Measurements from ENCODE around the gene KIAA0930.
"Not testable (repeated sequence)": the region's sequence is repeated elsewhere in the genome, so short reads cannot be mapped to it uniquely, and the experiment has no call there.

Gene KIAA0930

DNA sequence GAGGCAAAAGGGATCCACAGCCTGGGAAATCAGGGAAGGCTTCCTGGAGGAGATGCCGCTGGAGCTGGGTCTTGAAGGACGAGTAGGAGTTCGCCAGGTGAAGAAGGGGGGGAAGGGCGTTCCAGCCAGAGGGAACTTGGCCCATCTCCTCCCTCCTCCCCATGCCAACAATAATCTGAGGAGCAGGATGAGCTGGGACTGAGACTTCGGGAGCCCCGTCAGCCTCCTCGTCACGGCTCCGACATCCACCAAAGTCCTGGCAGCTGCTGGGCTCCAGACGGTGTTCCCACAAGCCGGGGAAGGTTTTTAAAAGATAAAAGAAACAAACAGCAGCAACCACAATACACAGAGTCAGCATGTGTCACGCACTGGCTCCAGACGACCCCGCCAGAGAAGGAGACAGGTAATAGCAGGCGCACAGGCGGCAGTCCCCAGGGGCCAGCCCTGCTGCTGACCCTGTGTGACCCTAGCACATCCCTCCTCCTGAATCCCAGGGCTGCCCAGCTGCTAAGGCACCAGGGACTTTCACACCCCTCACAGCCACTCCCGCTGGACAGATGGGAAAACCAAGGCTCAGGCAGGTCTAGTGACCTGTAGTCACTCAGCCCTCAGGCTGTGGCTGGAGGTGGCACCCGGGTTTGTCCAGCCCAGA lies 39.7 kb downstream of the KIAA0930 start:
- DNase-seq, result no peak

DNA sequence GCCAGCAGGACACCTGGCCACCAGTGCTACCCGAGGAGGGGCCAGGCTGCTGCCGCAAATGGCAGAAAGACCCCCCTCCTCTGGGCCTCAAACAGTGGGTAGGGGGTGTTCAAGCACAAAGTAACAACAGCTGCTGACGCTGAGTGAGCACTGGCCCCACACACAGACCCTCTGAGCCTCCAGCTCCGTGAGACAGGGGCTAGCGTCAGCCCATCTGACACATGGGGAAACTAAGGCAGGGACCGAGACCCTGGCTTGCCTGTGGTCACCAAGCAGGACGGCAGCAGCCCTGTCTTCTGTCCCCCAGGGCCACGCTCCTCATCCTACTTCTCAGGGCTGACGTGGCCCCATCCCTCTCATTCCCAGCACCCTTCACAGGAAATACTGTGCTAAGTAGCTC lies 40.5 kb downstream of the KIAA0930 start:
- no peak for DNase-seq

DNA sequence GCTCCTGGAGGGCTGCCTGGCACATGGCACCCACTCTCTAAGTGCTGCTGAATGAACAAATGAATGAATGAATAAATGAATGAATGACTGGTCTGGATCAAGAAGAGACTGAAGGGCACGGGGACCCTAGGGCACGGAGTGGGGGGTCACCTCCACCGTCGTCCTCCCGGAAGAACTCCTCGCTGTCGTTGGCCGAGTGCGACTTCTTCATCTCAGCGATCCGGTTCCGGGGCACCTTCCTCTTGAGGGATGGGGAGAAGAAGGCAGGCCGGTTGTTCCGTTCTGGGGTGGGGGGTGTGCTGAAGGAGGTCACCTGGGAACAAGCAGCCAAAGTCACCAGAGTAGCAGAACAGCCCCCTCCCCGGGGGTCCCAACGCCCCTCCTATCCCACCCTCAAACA lies 41.0 kb downstream of the KIAA0930 start:
- DNase-seq, result no peak

DNA sequence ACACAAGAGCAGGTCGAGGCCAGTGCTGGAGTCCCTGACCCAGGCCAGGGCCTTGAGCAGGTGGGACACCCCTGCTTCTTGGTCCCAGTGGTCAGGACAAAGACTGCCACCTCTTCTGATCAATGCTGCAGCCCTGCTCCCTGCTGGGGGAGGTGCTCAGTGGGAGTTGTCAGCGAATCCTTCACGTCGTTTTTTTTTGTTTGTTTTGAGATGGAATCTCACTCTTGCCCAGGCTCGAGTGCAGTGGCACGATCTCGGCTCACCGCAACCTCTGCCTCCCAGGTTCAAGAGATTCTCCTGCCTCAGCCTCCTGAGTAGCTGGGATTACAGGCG lies 42.3 kb downstream of the KIAA0930 start:
- no peak for DNase-seq

DNA sequence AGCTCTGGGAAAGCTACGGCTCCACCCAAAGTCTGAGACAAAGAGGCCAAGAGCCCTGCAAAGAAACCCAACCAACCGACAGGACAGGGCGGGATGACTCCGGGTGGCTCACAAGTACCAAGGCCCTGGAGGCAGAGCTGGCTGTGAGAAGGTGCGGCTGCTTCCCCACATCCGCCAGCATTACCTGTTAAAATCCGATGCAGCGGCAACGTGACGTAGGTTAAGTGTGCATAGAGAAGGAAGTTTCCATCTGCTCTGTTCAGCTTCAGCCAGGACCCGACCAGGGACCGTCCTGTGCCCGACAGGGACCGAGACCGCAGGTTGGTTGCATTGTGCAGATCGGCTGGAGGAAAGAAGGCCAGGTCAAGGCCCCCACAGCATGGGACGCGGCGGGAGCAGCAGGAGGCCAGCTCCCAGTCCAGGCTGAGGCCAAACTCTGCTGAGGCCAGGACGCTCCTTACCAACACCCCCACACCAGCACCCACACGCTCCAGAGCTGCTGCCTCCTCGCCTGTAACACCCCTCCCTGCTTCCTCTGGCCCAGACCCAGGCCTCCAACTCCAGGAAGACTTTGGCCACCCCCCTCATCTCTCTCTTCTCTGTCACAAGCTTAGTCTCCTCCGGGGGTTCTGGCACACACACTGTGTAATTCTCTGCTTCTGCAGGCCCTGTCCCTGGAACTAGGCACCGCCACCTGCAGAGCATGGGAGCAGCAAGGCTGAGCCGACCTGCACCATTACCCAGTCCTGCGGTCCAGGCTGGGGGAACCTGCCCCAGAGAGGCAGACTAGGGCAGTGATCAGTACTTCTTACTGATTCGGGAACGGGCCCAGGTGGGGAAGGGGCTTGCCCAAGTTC lies 42.9 kb downstream of the KIAA0930 start:
- DNase-seq, result no peak

DNA sequence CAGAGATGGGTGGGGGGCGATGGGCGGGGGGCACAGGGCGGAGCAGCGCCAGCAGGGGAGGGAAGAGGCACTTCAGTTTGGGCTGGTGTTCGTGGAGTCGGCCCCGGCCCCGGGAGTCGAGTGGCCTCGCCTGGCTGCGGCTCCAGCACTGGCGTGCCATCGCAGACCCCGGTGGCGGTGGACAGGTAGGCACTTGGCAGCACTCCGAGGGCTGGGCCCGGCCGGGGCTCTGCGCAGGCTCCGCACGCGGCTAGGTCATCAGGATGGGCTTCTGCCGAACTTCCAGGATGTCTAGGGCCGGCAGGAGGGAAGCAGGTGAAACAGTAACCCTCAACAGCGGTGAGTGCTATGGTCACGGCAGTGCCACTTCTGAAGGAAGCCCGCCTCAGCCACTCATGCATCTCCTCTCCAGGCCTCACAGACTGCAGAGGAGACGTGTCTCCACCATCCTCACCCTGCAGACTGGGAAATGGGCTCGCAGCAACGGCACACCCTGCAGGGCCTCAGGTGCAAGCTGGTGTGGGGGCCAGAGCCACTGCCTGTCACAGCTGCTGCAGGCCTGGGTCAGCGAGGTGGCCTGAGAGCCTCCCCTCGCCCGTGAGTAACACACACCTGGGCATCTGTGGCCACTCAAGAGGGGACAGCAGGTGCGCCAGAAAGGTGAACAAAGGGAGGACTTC lies 43.6 kb downstream of the KIAA0930 start:
- DNase-seq, result no peak

DNA sequence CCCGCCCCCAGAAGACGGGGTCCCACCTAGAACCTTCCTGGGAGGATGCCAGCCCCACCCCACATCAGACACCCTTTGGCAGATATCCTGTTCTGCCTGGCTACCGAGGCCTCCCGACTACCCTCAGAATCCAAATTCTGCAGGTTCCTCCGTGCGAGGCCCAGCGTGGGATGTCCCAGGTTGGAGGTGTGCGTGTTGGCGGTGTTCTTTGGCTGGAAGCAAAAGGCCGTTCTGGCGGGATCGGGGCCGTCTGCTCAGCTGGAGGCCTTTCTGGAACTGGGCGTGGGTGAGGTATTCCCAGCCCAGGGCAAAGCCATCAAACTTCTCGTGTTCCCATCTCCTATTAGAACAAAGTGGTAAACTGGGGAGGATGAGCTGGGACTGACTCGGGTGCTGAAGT lies 44.4 kb downstream of the KIAA0930 start:
- DNase-seq, result no peak

DNA sequence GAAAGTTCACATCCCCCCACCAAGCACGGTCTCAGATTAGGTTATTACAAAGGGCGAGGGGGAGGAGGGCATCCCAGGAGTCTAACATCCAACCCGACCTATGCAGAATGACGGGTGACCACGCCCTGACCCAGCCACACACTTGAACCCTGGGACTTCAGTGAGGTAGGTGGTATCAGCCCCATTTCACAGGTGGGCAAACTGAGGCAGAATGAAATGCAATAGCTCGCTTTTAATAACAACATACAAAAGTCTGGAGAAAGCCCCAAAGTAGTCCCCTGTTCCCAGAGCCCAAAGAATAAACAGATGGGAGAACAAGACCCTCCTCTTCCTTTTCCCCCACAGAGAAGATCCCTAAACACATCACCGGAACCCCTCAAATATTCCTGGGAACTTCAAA lies 45.1 kb downstream of the KIAA0930 start:
- no peak for DNase-seq

DNA sequence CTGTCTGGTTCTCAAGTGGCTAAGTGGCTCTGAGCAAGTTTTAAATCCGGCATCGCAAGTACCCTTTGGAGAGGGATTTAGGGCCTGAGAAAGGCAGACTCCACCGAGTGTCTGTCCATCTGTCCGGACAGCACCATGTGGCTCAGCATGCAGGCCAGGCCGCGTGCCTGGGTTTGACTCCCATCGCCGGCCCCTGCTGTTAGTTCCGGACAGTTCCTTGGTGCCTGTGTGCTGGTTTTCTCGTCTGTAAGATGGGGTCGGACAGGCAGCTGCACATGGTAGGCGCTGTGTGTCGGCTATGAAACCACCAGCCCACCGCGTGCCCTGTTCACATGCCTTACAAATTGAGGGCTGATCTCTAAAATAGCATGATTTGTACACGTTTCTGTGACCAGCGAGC lies 46.0 kb downstream of the KIAA0930 start:
- no peak for DNase-seq

DNA sequence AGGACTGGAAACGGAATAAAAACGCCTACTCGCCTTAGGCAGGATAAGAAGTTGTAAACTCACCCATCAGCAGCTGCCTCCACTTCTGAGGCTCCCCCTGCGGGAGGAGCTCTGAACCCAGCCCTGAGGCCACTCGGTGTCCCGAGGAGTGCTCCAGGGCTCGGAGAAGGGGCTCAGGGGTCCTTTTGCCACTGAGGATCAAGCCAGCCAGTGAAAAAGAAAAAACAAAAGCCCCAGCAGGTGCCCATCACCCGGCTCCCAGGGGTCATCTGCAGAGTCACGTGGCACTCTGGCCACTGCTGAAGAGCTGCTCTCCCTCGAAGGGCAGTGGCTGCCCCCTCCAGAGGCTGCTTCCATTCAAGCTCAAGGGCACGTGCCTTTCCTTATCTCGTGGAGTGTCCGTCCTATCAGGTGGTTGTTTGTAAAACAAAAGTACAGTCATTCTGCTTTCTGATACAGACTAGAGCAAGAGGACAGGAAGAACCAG lies 48.0 kb downstream of the KIAA0930 start:
- no peak for DNase-seq

DNA sequence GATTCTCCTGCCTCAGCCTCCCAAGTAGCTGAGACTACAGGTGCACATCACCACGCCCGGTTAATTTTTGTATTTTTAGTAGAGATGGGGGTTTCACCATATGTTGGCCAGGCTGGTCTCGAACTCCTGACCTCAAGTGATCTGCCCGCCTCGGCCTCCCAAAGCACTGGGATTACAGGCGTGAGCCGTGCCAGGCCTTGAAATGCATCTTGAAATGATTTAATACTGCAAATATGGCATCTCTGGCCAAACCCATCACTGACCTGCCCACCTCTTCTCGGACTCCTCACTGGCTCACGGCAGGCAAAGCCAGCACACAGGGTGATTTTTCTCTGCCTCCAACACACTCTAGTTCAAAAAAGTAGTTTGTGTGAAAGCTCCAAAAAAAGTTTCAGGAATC lies 48.9 kb downstream of the KIAA0930 start:
- DNase-seq, result not testable (repeated sequence)

DNA sequence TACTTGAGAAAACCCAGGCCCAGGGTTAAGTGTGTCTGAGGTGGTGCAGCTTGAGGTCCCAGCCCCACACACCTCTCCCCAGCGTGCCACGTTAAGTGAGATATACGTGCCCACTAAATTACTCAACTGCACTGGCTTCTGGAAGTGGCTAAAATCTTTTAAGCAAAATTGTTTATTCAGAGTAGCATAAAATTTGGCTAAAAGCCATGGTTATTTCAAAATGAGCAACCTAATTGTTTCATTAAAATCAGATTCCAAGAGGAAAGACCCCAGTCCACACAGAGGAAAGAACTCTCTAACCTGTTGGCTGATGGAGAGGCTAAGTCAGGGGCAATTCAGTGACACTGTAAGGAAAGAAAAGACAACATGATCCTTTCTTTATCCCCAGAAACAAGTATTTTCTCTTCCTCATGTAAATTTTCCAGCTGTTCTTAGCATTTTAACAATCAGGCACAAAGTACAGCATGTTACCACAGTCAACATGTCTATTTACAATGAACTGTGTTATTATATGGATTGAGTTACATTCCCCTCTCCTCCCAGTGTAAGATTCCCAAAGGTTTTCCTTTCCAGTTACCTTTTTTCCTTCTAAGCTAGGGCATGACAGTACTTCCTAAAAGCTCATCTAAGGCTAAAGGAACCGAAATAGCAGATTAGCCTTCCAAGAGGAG lies 50.4 kb downstream of the KIAA0930 start:
- no peak for DNase-seq

DNA sequence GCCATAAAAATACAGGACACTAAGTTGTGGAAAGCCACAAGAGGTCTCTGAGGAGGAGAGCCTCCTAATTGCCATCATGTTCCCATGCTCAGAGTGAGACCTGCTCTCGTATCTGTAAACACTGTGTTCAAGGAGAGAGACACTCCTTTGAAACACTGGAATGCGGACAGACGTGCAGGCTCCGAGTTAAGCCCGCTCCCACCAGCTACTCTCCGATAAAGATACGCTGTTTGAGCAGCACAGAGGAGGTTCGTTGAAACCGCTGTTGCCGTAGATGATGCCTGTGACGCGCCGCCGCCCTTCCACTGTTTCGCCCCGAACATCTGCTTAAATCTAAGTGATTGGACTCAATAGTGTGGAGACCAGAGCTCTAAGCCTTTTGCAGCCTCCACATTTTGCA lies 51.9 kb downstream of the KIAA0930 start:
- DNase-seq, result no peak

DNA sequence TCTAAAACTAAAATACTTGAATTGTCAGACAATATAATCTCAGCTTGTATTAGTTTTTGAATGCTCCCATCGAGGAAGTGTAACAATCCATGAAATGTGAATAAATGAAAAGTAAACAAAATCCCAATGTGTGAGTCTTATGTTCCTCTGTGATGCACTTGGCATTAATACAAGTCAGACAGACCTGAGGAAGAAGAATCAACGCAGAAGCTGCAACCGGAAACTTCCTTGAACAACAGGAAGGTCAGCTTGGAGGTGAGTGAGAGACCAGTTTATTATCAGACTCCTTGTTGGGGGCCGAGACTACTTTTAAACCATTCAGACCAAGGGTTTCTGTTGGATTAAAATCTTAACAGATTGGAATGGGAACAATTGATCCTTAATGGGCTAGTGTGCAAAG lies 52.8 kb downstream of the KIAA0930 start:
- DNase-seq, result no peak

DNA sequence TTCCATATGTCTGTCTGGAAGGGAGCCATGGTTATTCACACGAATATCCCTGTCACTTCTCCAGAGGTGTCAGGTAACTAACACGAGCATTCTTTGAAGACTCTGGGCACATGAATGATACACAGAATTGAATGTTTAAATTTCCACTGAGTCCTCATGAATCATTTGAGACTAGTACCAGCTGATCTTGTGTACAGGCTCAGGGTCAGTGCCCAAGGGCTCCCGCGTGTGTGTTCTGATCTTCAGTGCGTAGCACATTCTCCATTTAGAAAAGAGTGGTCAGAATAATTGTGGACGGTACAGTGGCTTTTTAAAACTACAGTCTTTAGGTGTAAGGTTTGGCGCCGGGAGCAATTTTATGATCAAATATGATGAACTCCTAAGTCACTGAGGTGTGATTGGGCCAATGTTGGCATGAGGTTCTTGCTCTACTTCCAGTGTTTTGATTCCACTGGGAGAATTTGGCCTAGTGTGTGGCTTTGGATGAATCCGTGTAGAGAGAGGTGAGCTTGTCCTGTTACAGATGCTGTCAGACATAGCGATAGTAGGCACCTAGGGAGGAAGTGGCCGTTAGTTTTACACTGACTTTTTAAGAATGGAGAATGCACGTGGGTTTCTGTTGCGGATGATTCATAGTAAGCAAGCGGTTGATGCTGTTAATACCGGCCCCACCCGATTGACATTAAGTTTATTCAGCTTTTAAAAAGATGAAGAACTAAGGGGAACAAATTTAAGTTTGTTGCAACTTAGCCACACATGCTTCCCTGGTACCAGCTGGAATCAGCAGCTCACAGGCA lies 54.8 kb downstream of the KIAA0930 start:
- DNase-seq, result no peak

DNA sequence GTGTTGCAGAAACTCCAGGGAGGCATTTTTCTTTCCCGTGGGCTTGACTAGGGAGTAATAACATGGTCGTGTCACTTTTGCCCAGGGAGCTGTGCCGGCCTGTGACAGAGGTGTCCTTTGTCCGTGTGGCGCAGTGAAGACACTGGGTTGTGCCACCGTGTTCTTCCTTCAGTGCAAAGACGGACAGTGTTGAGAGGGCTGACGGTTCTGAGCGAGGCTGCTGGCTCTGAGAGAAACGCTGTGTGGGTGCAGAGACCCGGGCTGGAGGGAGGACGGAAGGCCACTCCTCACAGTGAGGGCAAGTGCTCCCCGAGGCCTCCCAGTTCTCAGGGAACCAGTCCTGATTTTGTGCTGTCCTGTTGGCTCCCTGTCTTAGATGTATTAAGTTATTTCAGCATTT lies 56.7 kb downstream of the KIAA0930 start:
- no peak for DNase-seq

DNA sequence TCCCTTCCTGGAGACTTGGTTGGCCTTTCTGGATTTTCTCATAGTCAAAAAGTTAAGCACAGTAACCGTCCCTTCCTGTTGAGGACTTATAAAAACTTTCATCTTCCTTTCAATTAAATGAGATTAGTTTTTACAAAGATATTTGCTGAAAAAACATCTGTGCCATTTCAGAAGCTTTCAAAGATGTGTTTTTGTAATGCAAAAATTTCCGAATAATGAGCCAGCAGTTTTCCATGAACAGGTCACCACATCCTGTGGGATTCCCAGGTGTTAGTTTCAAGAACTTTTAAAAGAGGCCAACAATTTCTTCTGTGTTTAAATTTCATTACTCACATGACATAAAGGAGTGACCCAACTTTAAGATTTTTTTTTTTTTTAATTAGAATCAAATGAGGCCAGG lies 58.9 kb downstream of the KIAA0930 start:
- no peak for DNase-seq

DNA sequence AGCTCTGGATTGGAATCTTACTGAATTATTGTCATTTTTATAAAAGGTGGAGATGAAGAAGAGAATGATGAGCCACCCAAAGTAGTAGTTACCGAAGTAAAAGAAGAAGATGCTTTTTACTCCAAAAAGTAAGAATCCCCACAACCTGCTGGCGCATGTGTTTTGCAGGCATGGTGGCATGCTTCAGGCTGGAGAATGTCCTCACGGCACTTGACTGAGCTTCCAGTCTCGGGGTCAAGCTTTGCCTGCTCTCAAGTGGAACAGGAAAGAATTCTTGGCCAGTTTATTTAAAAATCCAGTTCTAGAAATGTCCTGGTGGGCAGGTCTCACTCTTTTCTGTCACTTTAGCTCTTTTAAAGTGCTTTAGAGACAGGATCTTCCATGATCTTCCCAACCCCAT lies 59.5 kb downstream of the KIAA0930 start:
- DNase-seq, result no peak

DNA sequence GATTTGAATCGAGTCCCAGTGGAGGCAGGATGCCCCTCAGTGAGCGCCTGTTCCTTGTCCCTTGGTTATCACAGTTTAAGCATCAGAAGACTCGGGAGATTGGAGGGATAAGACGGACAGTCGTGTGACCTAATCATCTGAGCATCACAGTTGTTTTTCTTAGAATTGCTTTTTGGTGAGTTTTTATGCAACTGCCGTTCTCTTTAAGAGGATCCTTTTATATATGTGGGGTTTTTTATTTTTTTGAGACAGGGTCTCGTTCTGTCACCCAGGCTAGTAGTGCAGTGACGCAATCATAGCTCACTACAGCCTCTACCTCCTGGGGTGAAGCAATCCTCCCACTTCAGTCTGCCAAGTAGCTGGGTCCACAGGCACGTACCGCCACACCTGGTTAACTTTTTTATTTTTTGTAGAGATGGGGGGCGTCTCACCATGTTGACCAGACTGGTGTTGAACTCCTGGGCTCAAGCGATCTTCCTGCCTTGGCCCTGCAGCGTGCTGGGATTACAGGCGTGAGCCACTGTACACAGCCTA lies 60.5 kb downstream of the KIAA0930 start:
- DNase-seq, result no peak

DNA sequence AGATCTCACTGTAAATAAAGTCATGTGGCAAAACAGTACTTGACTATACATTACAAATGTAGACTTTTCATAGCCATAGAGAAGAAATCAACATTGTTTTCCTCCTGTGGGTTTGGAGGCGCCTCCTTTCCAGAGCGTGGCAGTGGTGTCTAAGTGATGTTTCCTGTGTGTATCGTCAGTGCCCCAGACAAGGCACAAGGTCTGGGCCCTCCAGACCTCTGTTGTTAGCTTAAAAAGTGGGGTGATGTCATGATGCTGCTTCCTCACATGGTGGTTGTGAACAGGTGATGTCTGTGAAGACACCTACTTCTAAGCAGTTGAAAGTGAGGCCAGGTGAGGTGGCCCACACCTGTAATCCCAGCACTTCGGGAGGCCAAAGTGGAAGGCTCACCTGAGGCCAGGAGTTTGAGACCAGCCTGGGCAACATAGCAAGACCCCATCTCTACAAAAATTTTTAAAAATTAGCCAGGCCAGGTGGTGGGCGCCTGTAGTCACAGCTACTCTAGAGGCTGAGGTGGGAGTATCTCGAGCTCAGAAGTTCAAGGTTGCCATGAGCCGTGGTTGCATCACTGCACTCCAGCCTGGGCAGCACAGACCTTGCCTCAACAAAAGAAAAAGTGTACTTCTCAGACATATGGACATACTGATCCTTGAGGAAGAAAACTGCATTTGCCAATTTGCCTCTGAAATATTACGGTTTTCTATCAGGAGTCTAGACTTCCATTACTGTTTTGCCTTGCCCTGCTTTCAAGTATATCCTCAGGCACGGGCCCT lies 61.2 kb downstream of the KIAA0930 start:
- peak; percentile 68 for DNase-seq

DNA sequence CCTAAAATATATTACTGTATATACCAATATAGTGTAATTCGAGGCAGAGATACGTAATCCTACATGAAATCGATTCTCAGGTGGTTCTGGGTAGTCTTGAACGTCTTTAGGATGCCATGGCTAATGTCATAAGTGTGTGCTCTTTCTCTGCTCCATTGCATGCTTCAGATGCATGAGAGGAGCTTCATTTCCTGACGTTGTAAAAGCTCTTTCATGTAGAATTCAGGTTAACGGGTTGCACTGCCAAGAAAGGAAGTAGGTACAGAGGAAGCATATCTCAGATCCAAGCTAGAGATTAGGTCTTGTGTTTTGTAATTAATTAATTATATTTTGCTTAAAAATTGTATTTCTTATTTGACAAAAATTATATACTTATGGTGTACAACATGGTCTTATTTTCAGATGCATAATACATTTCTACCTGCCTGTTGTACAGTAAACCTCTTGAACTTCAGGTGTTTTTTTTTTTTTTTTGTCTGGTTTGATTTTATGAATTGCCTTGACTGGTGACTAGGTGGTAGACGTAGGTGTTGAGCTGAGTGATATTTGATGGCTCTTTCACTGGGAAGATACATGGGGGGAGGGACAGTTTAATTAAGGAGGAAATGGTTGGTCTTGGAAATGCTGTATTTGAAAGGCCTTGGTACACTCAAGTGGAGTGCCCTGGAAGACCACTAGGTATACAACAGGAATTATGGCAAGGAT lies 67.7 kb downstream of the KIAA0930 start:
- peak; percentile 78 for DNase-seq

Measured in central memory CD4-positive, alpha-beta T cell (primary cell).